Type B pancreatic cell (in vitro differentiated cells): ENCODE data around the gene PTPRK. TPM values are rescaled to one million over a fixed set of nuclear protein-coding genes. Genes with fewer than 3 reads are reported as not detected.

Experiments
- DNase-seq: peaks from one replicate; pipeline ENCODE4 v3.0.0; 2021; ENCODE audit warnings: mixed read lengths; ENCODE audit not compliant: unreplicated experiment; ENCODE audit errors: extremely low spot score
- H3K27ac Mint-ChIP-seq: 2 replicates; pipeline ENCODE4 v1.8.0; 2021; ENCODE audit warnings: mild to moderate bottlenecking, mixed read lengths
- H3K27me3 Mint-ChIP-seq: 2 replicates; pipeline ENCODE4 v1.8.0; 2021; ENCODE audit warnings: mixed read lengths
- H3K36me3 Mint-ChIP-seq: 2 replicates; pipeline ENCODE4 v1.8.0; 2021; ENCODE audit warnings: mixed read lengths
- H3K4me1 Mint-ChIP-seq: one replicate; pipeline ENCODE4 v1.8.0; 2021; ENCODE audit warnings: mixed read lengths; ENCODE audit not compliant: unreplicated experiment
- H3K4me3 Mint-ChIP-seq: 2 replicates; pipeline ENCODE4 v1.8.0; 2021; ENCODE audit warnings: mild to moderate bottlenecking, mixed read lengths
- H3K9me3 Mint-ChIP-seq: 2 replicates; pipeline ENCODE4 v1.8.0; 2021; ENCODE audit warnings: mixed read lengths
- CTCF ChIP-seq: fragments of 200-600 bp; sonication (generic); conservative IDR thresholded peaks from 2 replicates; pipeline ENCODE4 v1.5.0; 2021; ENCODE audit warnings: antibody characterized with exemption, mild to moderate bottlenecking
- total RNA-seq: library from RNA; stranded (reverse); gene quantifications from 2 replicates; pipeline ENCODE4 v1.2.1, GENCODE V29; 2021; ENCODE audit warnings: low replicate concordance

The PTPRK gene
- total RNA-seq, 1 donor from 2014 or later = 63.4 TPM

GRCh38 chr6:128200789-128201188 lies 319.6 kb downstream of the PTPRK start:
- Mint-ChIP-seq H3K27me3 (no peaks in the 10 kb centered on the region), H3K27ac (no peak overlapping the region), H3K4me1 (no peaks in the 10 kb centered on the region), H3K9me3 (peaks cover 10% of the 10 kb centered on the region), H3K4me3 (no peak overlapping the region), H3K36me3 (peaks cover 13% of the 10 kb centered on the region)
- TF ChIP-seq CTCF = no peak
- DNase-seq = no peak

- Mint-ChIP-seq H3K9me3 (peaks cover 10% of the 10 kb centered on the region), H3K36me3 (peaks cover 7% of the 10 kb centered on the region), H3K27ac (no peak overlapping the region), H3K27me3 (no peaks in the 10 kb centered on the region), H3K4me3 (no peak overlapping the region), H3K4me1 (no peaks in the 10 kb centered on the region)
- no peak for TF ChIP-seq CTCF
- no peak for DNase-seq
These were observed 320.9 kb downstream of the PTPRK start for GRCh38 chr6:128199461-128199860.

- Mint-ChIP-seq H3K27ac (no peak overlapping the region), H3K4me1 (no peaks in the 10 kb centered on the region), H3K9me3 (no peaks in the 10 kb centered on the region), H3K27me3 (no peaks in the 10 kb centered on the region), H3K36me3 (no peaks in the 10 kb centered on the region), H3K4me3 (no peak overlapping the region)
- TF ChIP-seq CTCF = no peak
- DNase-seq = no peak
These were observed 327.4 kb downstream of the PTPRK start for GRCh38 chr6:128192972-128193371.

DNA sequence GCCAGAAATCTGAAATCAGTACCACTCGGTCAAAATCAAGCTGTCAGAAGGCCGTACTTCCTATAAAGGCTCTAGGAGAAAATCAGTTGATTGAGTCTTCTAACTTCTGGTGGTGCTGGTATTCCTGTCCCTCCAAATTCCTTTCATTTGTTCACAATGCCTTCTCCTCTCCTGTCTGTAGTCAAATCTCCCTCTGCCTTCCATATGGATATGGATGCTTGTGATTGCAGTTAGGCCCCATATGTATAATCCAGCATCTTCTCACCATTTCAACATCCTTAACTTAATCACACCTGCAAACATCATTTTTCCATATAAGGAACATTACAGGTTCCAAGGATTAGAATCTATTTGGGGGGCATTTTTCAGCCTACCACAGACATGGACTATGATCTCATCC lies 331.7 kb downstream of the PTPRK start:
- Mint-ChIP-seq H3K4me1 (no peaks in the 10 kb centered on the region), H3K4me3 (no peak overlapping the region), H3K36me3 (peaks cover 10% of the 10 kb centered on the region), H3K9me3 (no peaks in the 10 kb centered on the region), H3K27ac (no peak overlapping the region), H3K27me3 (no peaks in the 10 kb centered on the region)
- DNase-seq = no peak
- TF ChIP-seq CTCF = no peak

GRCh38 chr6:128186729-128187128 lies 333.7 kb downstream of the PTPRK start:
- Mint-ChIP-seq H3K4me3 (no peak overlapping the region), H3K27me3 (no peaks in the 10 kb centered on the region), H3K4me1 (no peaks in the 10 kb centered on the region), H3K36me3 (peaks cover 15% of the 10 kb centered on the region), H3K9me3 (no peaks in the 10 kb centered on the region), H3K27ac (no peak overlapping the region)
- DNase-seq = no peak
- no peak for TF ChIP-seq CTCF

GRCh38 chr6:128179876-128180438 lies 340.4 kb downstream of the PTPRK start:
- Mint-ChIP-seq H3K4me1 (peaks cover 6% of the 10 kb centered on the region), H3K36me3 (peaks cover 13% of the 10 kb centered on the region), H3K27ac (no peak overlapping the region), H3K9me3 (no peaks in the 10 kb centered on the region), H3K27me3 (no peaks in the 10 kb centered on the region), H3K4me3 (no peak overlapping the region)
- no peak for DNase-seq
- TF ChIP-seq CTCF = no peak
